Activated CD4-positive, alpha-beta T cell treated with anti-CD3 and anti-CD28 coated beads, Interleukin-10, Interleukin-2, amounts not matched to agents 100 ng/mL and 50 ng/mL, durations not matched to agents 16 hours and 8 hours (primary cell): ENCODE results near the gene SUPT20HL2.
"Not testable (repeated sequence)": the region's sequence is repeated elsewhere in the genome, so short reads cannot be mapped to it uniquely, and the experiment has no call there.

Experiments
- DNase-seq: peaks from one replicate; pipeline ENCODE4 v3.0.0-alpha.2; 2020

Gene SUPT20HL2

DNA sequence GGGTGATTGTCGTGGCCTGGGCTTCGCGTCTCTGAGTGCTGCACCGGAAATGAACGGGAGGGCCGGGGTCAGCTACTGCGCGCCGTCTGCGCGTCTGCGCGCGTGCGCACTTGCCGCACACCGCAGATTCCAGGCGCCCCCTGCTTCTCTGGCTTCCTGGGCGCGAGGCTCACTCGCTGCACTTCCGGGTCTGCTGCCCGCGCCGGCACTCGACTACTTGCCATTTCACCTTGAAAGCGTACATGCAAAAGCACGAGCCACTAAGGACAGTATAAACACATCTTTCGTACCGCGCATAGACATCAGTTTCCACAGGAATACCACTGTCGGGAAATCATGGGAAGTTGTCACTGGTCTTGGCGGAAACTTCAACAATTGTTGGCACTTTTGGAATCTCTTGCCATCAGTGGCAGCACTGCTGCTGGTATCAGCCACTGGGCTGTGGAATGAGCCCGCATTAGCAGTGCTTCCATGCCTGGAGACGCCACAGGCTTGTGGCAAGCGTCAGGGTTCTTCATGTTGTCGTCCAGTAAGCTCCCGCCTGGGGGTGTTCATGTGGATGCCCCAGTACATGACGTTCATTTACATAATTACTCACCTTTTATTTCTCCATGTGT is at the start of gene SUPT20HL2:
TSS of gene SUPT20HL2 (minus strand) at position 51 of the 617 bp plus-strand sequence. CDS start 754 bp downstream, outside the sequence.
- DNase-seq: no peak

DNA sequence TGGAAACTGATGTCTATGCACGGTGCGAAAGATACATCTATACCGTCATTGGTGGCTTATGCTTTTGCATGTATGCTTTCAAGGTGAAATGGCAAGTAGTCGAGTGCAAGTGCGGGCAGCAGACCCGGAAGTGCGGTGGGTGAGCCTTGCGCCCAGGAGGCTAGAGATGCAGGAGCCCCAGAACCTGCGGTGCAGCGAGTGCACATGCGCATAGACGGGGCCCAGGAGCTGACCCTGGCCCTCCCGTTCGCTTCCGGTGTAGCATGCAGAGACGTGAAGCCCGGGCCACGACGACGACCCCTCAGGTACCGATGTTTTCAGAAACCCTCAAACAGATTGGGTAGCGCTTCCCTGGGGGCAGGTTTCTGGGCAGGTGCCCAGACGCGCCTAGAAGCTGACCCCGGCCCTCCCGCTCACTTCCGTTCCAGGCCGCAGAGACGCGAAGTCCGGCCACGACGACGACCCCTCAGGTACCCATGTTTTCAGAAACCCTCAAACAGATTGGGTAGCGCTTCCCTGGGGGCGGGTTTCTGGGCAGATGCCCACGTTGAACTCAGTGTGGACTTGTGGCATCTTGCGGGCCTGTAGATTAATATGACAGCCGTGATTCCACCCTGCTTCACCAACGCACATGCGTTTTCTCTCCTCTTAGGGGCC is 48.3 kb upstream of the SUPT20HL2 start:
- DNase-seq: not testable (repeated sequence)

DNA sequence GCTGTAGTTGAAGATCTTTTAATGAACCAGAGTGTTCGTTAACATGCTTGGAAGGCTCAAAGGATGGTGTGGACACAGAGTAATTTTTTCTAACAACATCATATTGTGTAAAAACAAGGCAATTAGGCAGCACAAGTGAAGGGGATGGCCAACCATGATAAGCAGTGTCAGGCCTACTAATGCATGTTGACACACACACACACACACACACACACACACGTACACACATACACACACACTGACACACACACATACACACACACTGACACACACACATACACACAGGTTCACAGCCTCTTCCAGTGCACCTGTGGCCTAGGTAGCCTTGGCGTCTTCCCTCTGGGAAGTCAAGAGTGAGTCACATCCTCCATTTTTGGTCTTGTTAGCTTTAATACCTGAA is 46.4 kb upstream of the SUPT20HL2 start, which contains the start of gene SUPT20HL1:
TSS of gene SUPT20HL1 (plus strand) at position 368 of the 400 bp plus-strand sequence. CDS start 2,122 bp downstream, outside the sequence.
- DNase-seq: no peak

DNA sequence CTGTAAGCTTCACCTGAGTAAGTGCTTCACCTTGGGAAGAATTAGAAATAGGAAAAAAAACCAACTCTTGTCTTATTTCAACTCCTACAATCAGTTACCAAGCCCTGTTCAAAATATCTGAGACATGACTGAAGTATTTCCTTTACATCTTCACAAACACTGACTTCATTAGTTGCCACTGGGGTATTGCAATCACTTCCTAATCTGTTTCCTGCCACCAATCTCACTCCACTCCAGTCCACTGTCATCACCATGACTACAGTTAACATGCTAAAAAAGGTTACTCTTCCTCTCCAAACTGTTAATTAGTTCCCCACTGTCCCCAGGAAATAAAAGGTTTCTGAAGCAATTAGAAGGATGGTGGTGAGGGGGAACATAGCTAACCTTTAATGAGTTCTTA is 43.2 kb upstream of the SUPT20HL2 start:
- no peak for DNase-seq

- DNase-seq: no peak
These were observed 41.2 kb upstream of the SUPT20HL2 start for GRCh38 chrX:24355095-24355494.

- no peak for DNase-seq
These were observed 36.3 kb upstream of the SUPT20HL2 start for GRCh38 chrX:24350217-24350616.

- DNase-seq: no peak
These were observed 34.0 kb upstream of the SUPT20HL2 start for GRCh38 chrX:24347881-24348280.

- DNase-seq: peak; percentile 27
These were observed 29.9 kb upstream of the SUPT20HL2 start for GRCh38 chrX:24343719-24344118.

DNA sequence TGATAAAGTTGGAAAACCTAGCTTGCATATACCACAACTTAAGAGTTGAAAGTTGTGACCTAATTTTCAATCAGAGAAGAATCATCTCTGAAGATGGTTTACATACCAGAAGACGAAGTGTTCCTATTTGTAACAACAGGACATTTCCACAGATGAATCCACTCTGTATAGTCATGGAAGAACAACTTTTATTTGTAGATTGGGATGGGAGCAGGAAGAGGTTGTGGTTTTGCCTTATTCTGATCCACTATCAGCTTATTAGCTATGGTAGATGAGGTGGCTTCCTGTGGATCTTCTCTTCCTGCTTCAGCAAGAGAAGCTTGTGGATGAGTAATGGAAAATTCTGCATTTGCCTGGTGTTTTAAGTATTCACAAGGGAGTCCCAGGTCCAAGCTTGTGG is 27.9 kb upstream of the SUPT20HL2 start:
- no peak for DNase-seq

DNA sequence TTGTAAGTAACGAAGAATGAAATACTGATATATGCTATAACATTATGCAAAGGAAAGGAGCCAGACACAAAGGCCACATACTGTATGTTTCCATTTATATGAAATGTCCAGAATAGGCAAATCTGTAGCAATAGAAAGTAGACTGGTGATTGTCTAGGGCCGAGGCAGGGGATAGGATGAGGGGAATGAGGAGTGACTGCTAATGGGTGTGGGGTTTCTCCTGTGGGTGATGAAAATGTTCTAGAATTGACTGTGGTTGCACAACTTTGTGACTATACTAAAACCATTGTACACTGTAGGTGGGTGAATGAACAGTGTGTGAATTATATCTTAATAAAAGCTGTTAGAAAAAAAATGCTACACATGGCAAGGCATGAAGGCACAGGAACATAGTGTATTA is 26.6 kb upstream of the SUPT20HL2 start:
- no peak for DNase-seq

DNA sequence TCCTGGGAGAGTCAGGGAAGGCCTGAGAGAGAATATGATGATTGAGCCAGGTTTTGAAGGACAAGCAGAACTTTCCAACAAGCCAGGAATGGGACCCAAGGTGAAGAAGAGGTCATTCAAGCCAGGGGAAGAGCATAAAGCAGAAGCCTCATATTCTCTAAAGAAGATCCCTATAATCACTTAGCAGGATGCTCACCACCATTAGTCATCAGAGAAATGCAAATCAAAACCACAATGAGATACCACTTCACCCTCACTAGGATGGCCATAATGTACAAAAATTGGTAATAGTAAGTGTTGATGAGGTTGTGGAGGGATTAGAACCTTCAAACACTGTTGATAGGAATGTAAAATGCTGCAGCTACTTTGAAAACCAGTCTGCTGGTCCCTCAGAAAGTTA is 26.0 kb upstream of the SUPT20HL2 start:
- DNase-seq: no peak

DNA sequence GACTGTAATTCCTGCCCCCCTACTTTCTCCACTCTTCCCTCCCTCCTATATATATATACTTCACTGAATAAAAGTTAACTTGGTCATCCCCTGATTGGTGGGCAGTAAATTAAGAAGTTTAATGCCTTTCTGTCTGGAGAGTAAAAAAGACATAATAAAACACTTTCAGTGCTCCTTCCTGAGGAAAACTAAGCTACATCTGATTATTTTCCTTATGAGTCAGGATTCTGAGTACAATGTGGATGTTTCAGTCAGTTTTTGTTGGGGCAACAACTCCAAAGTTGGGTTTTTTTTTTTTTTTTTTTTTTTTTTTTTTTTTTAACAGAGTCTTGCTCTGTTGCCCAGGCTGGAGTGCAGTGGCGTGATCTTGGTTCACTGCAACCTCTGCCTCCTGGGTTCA is 22.0 kb upstream of the SUPT20HL2 start:
- DNase-seq: no peak

- DNase-seq: no peak
These were observed 20.6 kb upstream of the SUPT20HL2 start for GRCh38 chrX:24334461-24334860.

GRCh38 chrX:24333371-24333770 is 19.5 kb upstream of the SUPT20HL2 start:
- DNase-seq: no peak

- no peak for DNase-seq
These were observed 19.0 kb upstream of the SUPT20HL2 start for GRCh38 chrX:24332878-24333277.

DNA sequence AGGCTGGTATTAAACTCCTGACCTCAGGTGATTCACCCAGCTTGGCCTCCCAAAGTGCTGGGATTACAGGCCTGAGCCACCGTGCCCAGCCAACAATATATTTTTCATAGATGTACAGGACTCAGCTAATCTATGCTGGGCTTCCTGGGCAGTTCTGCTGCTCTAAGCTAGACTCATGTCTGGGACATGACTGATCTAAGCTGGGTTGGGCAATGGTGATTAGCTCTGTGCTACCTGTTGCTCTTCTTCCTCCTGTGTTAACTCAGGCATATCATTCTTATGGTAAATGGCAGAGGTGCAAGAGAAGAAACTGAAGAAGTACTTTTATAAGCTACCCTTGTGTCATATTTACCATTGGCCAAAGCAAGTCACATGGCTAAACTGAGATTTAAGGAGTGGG is 11.4 kb upstream of the SUPT20HL2 start:
- DNase-seq: no peak

- DNase-seq: no peak
These were observed 8.0 kb upstream of the SUPT20HL2 start for GRCh38 chrX:24321741-24322395.

DNA sequence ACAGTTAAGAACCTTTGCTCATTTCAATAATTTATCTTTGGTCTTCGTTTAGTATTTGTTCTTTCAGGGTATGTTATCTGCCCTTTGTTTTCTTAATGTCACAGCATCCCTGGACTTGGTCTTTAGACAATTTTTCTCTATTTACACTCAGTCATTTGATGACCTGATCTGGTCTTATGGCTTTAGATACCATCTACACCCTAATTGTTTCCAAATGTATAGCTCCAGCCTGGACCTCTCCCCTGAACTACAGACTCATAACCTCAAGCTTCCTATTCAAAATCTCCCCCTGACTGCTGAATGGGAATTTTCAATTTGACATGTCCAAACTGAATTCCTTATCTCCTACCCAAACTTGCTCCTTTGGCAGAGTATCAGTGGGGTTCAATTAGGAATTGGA is 3.7 kb upstream of the SUPT20HL2 start:
- DNase-seq: no peak

DNA sequence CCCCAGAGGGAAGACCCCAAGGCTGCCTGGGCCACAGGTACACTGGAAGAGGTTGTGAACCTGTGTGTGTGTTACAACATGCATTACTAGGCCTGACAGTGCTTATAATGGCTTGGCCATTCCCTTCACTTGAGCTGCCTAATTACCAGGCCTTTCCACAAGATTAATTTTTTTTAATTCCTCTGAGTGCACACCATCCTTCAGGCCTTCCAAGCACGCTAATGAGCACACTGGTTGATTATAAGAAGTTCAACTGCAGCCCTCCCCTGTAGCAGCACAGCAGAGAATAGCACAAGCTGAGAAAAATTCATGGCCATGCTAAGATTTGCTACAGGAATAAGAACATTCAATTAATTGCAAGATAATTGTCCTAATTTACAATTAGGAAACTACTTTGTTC is 2.2 kb upstream of the SUPT20HL2 start:
- DNase-seq: no peak

- DNase-seq: not testable (repeated sequence)
These were observed 1.6 kb downstream of the SUPT20HL2 start for GRCh38 chrX:24312249-24312607.

GRCh38 chrX:24311507-24312248 is 2.2 kb downstream of the SUPT20HL2 start:
- DNase-seq: not testable (repeated sequence)

DNA sequence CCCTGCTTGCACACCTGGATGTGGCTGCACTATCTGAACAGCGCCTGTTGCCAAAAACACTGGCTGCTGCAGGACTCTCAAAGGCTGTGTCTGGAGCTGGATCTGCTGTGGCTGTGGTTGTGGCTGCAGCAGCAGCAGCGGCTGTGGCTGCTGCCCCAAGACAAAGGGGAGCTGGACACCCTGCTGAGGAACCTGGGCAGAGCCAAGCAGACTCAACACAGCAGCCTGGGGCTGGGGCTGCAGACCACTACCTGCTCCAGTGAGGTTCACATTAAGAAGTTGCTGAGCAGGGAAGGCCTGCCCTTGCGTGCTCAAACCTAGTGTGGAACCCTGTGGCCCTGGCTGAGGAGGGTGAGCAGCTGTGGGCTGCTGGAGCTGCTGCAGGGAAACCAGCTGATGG is 3.0 kb downstream of the SUPT20HL2 start:
- DNase-seq: not testable (repeated sequence)

DNA sequence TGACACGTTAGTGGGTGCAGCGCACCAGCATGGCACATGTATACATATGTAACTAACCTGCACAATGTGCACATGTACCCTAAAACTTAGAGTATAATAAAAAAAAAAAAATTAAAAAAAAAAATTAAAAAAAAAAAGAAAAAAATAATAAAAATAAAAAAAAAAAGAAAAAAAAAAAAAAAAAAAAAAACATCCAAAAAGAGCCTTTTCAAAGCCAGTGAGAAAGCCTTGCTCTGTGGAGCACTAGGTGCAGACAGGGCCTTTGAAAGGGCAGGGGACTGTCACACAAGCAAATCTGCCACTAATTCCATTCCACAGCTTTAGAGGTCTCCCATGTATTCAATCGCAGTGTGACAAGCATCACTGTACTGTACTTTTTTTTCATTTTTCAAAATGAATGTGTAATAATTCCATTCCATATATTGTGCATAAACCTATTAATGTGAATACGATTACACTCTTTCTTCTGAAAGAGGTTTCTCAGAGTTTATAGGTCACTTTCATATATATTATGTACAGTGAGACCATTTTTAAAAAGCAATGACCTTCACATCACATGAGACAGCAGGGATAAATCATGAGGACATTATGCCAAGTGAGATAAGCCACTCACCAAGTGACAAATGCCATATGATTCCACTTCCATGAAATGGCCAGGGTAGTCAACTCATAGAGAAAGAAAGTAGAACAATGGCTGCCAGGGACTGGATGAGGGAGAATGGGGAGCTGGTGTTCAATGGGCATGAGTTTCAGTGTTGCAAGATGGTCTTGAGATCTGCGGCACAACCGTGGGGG is 4.1 kb downstream of the SUPT20HL2 start:
- not testable (repeated sequence) for DNase-seq
